GM21737 (cell line): ENCODE measurements around the gene KCNIP2.

Experiments used
- ATAC-seq: cut with Tn5 transposase; IDR thresholded peaks from one replicate; pipeline ENCODE4 v1.9.1; 2021; ENCODE audit warnings: mild to moderate bottlenecking, moderate library complexity; ENCODE audit not compliant: unreplicated experiment

KCNIP2 gene

DNA sequence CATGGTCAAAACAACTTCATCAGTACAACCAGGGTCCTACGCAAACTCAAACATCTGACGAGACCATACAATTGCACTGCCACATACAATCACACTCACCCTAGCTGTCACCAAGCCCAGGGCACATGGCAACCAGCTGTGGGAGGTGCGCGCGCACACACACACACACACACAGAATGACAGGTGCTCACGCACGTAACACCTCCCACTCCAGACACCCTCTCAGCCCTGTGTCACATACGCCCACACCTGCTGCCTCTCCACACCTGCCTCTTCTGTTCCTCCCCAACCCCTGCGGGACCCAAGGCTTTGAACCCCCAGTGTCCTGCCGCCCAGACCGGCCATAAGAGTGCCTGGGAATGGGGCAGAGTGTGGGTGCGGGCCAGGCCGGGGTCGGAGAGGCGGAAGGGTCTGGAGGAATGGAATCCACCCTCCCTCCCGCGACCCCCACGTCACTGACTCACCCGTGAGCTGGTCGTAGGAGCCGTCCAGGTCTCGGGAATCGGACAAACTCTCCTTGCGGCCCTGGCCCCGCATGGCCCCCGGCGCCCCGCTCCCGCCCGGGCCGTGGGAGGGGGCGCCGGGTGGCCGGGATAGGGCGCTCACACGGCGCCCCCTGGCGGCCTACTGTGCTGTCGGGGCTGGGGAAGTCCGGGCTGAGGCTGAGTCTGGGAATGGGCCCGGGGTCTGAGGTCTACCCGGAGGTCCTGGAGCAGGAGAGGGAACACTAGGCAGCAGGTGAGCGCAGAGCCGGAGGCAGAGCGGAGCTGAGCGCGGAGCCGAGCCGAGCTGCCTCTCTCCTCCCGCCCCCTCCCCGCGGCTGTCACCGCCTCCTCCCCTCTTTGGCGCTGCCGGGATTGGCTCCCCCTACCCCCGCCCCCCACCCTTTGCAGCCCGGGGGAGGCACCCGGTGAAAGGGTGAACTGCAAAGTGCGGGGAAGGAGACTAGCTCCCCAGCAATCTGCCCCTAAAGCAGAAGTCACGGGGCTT is at the start of gene KCNIP2:
TSS of gene KCNIP2 (minus strand) at position 769 of the 990 bp plus-strand sequence. CDS start at position 537, 232 bp downstream.
- ATAC-seq, result no peak

DNA sequence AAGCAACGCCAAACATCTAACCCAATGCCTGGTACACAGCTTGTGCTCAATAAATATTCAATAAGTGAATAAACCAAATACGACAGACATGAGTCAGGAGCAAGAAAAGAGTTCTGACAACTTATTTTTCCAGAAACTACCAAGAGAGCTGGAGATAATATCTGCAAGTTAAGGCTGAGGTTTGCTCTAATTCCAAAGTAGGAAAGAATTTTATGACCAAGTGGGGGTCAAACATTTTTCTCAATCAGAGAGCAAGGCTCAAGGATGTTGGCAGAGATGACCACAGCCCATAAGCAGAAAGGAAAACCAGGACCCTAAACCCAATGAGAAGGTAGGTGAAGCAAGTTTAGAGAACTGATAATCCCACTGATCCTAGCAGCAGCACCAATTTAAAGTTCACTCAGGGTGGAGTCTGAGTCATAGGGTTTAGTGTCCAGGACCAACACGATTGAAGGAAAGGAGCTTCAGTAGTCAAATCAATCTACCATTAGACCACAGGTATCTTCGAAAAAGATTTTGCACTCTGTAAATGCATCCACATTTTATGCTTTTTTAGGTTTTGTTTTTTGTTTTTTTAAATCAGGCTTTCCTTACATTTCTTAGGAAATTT is 49.3 kb upstream of the KCNIP2 start:
- no peak for ATAC-seq

DNA sequence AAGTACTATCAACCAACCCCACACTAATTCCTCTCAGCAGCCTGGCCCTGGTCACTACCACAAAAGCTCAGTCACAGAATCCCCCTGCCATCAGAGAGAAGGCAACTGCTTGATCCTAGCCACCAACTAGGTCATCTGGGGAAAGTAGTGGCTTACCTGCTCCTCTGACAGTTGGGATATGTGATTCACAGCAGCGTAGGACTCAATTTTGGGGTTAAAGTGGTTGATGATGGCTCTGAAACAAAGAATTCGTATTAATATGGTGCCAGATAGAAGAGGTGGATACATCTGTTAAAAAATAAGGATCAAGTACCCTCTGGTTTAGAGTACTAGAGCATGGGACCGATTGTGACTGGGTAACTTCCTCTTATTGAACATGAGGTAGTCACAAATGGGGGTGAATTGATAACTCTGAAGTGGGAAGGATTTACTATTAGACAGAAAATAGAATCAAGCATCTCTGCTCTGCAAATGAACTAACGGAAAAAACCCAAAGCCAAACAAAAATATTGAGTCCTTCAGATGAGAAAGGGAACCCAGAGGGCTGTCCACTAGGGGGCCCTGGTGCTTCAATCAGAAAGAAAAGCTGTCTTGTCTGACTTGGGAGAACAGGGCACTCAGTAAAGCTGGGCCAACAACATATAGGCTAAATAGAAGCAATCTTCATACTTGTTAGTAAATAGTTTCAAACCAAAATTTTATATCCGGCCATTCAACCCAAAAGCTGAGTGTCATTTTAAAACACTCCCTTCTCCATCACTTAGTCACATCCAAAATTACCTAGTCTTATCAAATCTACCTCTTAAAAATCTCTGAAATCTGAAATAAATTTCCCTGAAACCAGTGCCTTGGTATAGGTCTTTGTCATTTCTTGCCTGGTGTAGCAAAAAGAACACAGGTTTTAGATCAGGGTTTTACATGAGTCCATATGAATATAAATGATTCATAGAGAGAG is 45.9 kb upstream of the KCNIP2 start:
- no peak for ATAC-seq

DNA sequence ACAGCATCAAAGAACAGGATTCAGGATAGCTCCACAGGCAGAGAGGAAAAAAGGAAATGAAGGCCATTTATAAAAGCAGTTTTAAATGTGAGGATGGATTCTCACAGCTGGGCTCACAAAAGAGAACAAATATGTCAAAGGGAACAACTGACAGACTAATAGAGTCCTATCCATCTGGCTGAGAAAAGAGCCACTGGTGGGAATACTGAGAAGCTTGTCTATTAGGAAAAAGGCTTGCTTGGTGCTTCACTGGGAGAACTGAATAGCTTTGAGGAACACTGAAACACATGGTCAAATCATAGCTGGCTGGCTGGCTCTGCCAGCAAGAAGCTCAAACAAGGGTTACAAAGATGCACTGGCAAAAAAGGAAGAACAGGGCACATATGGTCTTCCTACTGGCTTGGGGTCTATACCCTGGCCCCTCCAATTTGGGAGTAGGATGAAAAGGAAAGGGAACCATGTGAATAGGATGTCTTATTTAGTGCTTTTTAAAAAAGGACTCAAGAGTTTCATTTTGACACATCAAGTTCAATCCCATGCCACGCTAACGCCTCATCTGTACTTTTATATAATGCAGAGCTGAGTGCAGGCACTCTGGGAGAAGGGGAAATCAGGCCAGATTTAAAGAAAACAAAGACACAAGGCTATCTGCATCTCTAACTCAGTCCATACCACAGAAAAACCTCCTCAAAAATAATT is 44.8 kb upstream of the KCNIP2 start:
- ATAC-seq, result no peak

DNA sequence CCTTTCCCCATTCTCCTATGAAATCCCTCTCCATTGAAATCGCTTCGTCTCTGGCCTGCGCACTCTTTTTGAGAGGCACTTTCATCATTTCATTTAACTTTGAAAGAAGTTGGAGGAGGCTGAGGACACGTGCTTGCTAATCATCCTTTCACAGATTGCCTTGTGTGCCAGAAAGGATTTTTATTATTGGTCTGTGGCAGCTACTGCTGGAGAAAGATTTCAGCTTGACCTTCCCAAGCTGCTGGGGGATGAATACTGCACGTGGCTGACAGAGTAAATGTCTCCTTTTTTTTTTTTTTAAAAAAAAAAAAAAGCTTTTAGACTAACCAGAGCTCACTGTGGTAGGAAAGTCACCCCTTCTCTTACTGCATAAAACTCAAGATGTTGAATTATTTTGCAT is 44.2 kb upstream of the KCNIP2 start:
- ATAC-seq, result no peak

DNA sequence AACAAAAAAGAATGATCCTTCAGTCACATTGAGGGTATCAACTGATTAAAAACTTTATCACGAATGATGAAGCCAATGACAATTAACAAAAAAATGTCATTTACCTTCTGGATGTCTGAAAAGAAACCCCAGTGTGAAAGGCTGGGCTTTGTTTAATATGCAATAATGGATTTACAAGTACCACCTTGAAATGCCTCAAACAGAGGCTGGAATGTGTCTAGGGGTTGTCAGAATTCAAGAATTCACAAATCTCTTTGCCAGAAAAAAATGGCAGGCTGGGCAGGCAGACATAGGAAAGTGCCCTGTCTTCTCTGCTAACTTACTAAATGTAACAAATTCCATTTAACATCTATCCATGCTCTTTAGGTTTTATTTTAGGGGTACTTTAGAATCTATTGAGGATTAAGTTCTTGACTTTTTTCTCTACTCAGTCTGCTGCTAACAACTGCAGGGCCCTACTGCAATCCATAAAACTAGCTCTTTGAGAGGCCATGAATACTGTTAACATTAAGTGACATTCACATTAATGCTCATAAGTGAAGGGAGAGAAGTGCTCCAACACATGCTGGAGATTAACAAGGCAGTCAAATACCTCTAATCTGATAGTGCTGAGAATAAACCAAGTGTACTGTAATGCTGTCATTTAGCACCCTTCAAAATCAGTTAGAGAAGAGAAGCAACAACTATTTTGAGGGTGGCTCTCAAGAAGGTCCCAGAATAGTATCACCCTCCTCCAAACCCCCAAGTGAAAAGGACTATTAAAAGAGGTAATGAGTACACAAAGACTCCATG is 43.1 kb upstream of the KCNIP2 start:
- no peak for ATAC-seq

DNA sequence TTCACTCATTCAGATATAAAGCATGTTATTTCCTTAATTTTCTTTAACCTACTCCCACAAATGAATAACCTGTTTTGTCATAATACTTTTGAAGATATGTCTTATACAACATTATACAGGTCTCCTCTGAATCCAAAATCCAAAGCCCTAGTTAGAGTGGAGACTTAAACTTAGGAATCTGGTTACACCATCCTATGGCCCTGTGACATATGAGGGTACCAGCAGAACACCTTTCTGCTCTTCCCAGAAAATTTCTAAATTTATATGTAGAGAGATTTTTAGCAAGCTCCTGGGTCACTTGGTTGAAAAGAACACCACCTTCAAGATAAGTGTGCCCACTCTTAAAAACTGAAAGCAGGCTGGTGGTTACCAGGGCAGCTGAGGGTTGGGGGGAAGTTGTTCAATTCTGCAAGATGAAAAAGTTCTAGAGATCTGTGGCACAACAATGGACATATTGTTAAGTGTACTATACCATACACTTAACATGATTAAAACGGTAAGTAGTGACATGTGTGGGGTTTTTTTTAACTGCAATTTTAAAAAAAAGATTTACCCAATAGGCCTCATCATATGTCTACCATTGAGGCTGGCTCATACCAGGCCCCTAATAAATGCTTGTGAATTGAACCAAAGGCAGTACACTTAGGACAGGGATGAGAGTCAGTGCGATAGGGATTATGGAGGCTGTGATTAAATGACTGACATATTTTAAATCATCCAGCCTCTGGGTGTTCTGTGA is 37.6 kb upstream of the KCNIP2 start:
- no peak for ATAC-seq

DNA sequence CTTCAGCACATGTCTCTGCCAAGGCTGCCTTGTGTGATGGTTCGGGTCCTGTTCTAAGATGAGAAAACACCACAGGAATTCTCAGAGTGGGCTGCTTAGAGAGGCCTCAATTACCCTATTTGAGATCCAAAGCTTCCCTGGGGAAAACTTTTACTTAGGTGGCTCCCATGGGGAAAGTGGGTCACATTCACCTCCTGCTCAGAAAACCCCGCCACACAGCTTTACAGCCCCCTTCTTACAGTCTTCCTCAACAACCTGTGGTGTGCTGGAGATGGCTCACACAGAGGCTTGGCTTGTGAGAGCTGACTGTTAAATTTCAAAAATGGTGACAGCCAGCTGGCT is 36.6 kb upstream of the KCNIP2 start:
- ATAC-seq, result no peak

DNA sequence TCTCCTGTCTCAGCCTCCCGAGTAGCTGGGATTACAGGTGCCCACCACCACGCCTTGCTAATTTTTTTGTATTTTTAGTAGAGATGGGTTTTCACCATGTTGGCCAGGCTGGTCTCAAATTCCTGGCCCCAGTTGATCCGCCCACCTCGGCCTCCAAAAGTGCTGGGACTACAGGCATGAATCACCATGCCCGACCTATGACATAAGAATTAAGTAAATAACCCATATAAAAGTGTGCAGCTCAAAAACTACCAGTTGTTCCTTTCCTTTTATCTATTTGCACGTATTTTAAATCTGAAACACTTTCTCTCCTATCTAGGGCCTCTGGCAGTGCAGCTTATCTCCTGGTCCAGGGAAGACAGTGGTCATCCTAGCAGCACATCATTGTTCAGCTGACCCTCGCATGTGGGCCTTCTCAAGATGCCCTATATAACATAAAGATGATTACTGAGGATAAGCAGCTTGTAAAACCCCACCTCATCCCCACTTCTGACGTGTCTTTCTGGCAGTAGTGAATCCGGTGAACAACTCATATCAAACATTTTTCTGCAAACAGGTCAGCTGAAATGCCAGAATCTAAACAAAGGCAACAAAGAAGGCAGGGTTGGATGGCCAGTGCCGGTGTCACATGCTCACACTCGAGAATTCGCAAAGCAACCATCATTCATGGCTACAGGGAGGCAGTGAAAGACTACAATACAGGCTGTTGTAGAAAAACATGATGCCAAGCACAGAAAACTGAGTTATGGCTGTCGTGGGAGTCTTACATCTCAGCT is 36.0 kb upstream of the KCNIP2 start:
- ATAC-seq, result no peak

DNA sequence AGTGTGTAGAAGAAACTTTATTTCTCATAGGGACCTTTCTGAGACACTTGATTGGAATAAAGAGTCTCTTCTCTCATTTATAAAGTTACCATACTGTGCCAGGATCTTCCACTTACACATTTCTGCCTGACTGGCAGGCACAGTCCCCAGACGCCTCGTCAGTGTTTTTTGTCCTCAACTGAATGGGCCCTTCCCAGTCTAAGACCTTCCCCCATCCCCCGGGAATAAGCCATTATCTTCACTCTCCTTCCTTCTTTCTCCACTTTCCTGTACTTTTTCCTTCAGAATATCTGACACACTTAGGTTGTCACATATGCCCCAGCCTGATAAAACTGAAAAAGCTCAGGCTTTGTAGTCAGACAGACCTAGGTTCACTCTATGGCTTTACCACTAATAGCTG is 35.3 kb upstream of the KCNIP2 start:
- ATAC-seq, result no peak

DNA sequence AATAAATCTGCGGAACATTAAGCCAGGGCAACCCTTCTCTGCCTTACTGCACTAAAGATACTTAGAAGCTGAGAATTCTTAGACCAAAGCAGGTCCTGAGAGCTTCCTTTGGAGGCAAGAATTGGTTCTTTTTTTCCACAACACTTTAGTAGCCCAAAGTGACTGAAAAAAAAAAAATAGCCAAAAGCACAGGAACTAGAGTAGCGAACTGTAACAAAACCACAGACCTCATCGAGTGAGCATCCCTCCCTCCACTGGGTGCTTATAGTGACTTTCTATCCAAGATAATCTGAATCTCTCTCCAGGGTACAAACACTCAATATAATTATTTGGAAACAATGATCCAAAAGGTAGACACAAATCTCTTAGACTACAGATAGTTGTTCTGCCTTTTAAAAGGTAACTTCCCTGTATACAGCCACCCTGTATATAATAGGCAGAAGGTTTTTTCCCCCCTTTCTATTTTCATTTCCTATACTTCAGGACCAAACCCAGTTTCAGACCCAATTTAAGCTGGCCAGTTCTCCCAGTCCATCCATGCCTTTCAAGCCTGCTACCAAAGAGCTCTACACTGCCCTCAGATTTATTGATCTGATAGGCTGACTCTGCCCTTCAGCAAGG is 31.6 kb upstream of the KCNIP2 start:
- no peak for ATAC-seq

DNA sequence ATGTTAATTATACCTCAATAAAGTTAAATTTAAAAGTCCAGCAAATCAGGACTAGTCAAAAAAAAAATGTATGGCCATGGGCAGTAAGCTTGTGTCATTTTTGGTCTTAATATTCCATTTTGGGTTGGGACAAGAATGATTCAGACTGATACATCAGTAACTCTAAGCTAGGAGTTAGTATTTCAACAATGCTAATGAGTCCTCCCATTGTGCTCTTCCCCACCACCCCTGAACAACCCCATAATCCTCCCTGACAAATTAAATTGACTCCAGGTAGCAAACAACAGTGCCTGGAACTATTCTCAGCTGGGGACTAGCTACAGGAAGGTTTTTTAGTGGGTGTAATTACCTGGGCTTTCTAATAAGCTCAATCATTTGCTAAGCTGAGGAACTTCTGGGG is 30.7 kb upstream of the KCNIP2 start:
- ATAC-seq, result no peak

DNA sequence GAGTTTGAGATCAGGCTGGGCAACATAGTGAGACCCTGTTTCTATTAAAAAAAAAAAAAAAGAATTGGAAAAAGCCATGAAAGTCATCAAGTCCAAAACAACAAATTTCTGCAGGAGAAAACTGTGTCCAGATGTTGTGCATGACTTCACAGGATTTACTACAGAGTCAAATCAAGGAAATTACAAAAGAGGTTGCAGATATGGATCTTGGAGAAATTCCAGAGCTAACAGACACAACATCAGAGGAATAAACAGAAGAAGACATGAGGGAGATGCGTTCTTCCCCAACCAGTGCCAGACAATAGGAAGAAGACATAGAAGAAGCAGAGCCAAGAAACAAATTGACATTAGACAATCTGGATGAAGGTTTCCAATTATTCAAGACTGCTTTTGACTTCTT is 24.3 kb upstream of the KCNIP2 start:
- no peak for ATAC-seq

DNA sequence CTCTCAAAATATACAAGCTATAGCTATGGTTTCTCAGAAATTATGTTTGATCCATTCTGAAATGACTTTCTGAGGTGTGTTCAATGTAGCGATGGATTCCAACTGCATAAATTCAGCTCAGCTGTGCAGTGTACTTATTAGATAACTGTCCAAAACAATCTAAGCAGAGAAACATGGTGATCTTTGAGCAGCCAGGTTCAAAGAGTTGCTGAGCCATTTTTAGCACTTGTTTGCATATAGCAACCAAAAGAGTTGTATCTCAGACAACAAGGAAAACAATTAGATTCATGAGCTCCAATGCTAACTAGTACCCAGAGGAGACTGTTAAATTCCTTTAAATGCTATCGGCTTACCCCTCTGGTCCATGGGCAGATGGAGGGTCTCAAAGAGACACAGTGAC is 15.9 kb upstream of the KCNIP2 start:
- no peak for ATAC-seq

DNA sequence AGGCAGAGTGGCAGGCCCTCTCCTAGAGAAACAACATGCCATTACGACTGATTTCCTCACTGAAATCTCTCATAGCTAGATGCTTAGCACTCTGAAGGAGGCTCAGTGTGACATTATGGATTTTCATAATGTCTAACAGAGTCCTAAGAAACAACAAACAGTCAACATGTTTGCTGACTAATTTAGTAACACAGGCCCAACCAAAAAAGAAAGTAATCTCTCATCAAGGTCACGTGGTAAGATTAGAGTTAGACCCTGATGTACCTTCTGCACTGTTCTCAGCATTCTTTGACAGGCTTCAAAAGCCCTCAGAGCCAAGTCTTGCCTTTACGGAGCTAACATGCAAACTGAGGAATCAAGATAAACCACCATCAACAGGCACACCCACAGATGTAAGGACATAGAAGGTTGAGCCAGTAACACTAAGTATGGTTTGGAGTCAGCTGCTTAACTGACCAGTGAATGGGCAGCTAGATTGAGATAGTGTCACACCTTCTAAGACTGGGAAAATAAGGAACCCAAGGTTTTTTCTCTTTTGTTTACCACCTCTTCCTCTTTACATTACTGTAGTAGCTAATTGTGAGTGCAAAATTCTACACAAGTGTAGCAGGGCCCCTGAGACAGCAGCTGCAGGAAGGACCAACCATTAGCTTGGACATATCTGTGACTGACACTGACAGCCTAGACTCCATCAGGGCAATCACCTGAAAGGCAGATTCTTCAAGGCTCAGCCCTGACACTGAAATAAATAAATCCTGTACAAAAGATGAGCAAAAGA is 15.3 kb upstream of the KCNIP2 start:
- ATAC-seq, result no peak

DNA sequence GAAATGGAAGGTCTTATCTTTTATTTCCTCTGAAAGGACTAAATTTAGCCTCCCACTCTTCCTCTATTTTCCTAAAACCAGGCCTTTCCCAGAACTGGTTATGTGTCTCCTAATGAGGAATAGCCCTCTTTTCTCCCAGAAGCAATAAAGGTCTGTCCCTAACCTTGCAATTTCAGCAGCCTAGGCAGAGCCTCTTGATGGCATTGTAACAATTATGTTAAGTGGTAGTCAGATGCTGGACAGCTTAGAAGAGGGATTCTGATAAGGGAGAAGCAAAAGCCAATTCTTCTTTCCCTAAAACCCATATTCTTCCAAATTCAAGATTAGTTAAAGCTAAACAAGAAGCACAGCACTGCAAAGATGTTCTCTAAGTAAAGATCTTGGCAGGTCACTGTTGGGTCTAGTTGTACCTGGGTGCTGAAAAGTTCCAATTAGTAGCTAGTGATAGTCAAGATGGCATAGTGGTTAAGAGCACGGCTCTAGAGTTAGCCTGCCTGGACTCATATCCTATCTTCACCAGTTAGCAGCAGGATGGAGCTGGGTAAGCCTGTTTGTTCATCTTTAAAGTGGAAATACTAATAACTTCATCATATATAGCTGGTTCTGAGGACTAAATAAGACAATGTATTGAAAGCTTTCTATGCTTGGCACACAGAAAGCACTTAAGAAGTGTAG is 14.3 kb upstream of the KCNIP2 start:
- no peak for ATAC-seq

DNA sequence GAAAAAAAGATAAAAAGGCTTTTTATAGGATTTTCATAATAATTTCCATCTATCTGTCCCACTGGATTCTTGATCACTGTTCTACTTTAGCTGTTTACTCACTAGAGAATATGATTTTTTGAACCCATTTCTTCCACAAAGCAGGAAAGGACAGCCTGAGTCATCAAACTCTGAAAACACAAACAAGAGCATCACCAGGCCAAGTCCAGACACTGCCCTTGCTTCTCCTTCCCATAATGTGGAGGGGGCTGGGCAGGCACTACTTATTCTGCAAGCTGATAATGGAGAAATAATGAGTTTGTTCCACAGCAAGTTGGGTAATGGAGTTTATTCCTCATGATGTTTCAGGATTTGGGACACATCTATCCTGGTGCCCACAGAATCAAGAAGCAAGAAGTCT is 13.0 kb upstream of the KCNIP2 start:
- no peak for ATAC-seq
